Peyer's patch (tissue), 4 donors: ENCODE results near the gene GRIK4.

Experiments
- CTCF ChIP-seq, 6 experiments: fragments of 450-650 bp in 4 of 6; fragments of 200-600 bp in 2 of 6; sonication (generic) in 1 of 6; IDR thresholded peaks; one replicate each; pipeline ENCODE4 v1.5.1; 2017 to 2019; ENCODE audit warnings: antibody characterized with exemption in 6 of 6, mild to moderate bottlenecking in 3 of 6, moderate library complexity in 1 of 6
- POLR2A ChIP-seq, 2 donors: fragments of 450-650 bp; IDR thresholded peaks; one replicate each; pipeline ENCODE4 v1.5.1; 2017; ENCODE audit warnings: antibody characterized with exemption in 2 of 2, mild to moderate bottlenecking in 2 of 2, moderate library complexity in 2 of 2

DNA sequence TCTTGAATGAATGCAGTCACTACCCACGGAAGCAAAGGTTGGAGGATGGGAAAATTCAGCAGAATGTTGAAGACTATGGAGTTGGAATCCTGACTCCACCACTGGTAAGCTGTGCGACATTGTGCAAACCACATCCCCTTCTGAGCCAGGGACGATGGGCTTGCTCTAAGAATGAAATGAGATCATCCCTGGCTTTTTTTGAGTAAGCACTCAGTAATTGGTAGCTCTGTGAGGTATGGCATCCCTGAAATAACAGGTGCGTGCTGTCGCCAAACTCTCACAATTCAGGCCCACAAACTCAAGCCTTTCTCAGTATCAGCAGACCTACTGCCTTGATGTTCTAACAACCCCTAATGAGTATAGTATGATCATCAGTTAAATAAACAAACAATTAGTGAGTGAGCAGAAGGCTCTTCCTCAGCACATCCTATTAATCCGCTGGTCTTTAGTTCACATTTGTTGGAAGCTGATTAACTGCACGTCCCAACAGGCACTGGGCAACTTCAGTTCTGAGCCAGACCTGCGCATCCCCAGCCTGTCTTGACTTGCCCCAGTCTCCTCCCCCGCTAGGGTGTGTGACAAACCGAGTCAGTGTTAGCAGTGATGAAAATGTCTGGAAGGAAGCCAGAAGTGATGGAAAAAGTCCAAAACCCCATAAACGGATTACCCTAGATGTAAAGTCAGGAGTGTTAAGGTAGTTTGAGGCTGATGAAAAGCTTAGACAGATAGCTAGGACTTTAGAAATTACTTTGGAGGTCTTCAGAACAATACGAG lies 235.5 kb downstream of the GRIK4 start:
- no peak for TF ChIP-seq CTCF (IDR thresholded peaks at IDR 0.05)
- no peak for TF ChIP-seq POLR2A (IDR thresholded peaks at IDR 0.05)
